Gastrocnemius medialis (tissue), 4 donors: ENCODE data around the gene STON2. TPM values are rescaled to one million over a fixed set of nuclear protein-coding genes. Genes with fewer than 3 reads are reported as not detected.

ENCODE experiments used
- ATAC-seq, 2 donors: fragments of 150-250 bp; one replicate each; pipeline ENCODE4 v1.9.1; 2016
- DNase-seq, 2 donors: peaks; one replicate each; pipeline ENCODE4 v3.0.0-alpha.2; 2019
- H3K27ac ChIP-seq, 4 donors: fragments of 200-600 bp; sonication (generic); 1 replicate in 1 of 4; 2 replicates in 3 of 4; pipeline ENCODE4 v1.5.1; 2016 to 2018; ENCODE audit warnings: mild to moderate bottlenecking in 2 of 4, moderate library complexity in 1 of 4
- H3K27me3 ChIP-seq, 3 donors: fragments of 200-600 bp; sonication (generic) in 2 of 3; 1 replicate in 1 of 3; 2 replicates in 2 of 3; pipeline versions ENCODE4 v1.5.1 to v1.6.0; 2016 to 2019; ENCODE audit warnings: mild to moderate bottlenecking in 1 of 3, moderate library complexity in 1 of 3
- H3K36me3 ChIP-seq, 2 donors: fragments of 200-600 bp; sonication (generic) in 1 of 2; one replicate each; pipeline ENCODE4 v1.5.1; 2017 to 2018
- H3K4me1 ChIP-seq, 2 donors: fragments of 200-600 bp; sonication (generic) in 1 of 2; one replicate each; pipeline ENCODE4 v1.5.1; 2016 to 2017; ENCODE audit warnings: mild to moderate bottlenecking in 2 of 2
- H3K4me3 ChIP-seq, 4 donors: fragments of 200-600 bp; sonication (generic) in 3 of 4; 1 replicate in 1 of 4; 2 replicates in 3 of 4; pipeline ENCODE4 v1.5.1; 2016 to 2019; ENCODE audit warnings: mild to moderate bottlenecking in 2 of 4
- H3K9me3 ChIP-seq, 3 donors: fragments of 200-600 bp; sonication (generic) in 2 of 3; 1 replicate in 1 of 3; 2 replicates in 2 of 3; pipeline ENCODE4 v1.5.1; 2016 to 2019
- POLR2A ChIP-seq, 2 donors: fragments of 450-650 bp; IDR thresholded peaks; one replicate each; pipeline ENCODE4 v1.6.1; 2017; ENCODE audit warnings: antibody characterized with exemption in 2 of 2, mild to moderate bottlenecking in 2 of 2, moderate library complexity in 2 of 2
- in situ Hi-C, 4 donors: fragments of 200-750 bp; cut with MboI; loops; one replicate each; pipeline versions ENCODE4 v1.15.0 to v1.8.0; 2017; ENCODE audit warnings: low sequenced_read_pairs in 4 of 4
- intact Hi-C: fragments of 100-400 bp; cut with DNase I; formaldehyde crosslinking; loops from one replicate; pipeline ENCODE4 v1.15.1; 2023; ENCODE audit warnings: low total_unique reads
- total RNA-seq, 4 donors: library from RNA; depleted of rRNA; stranded (reverse); fragments of >200 nt; gene quantifications; one replicate each; pipeline versions ENCODE4 v1.1.0 to v1.2.3, GENCODE V29; 2016
- TF ChIP-seq, protein P1 (sequence below), 5 experiments: fragments of 450-650 bp in 3 of 5; fragments of 200-600 bp in 2 of 5; sonication (generic) in 2 of 5; IDR thresholded peaks in 4 of 5; conservative IDR thresholded peaks in 1 of 5; 1 replicate in 4 of 5; 2 replicates in 1 of 5; pipeline ENCODE4 v1.5.1; 2016 to 2019; ENCODE audit warnings: antibody characterized with exemption in 5 of 5, mild to moderate bottlenecking in 3 of 5, moderate library complexity in 3 of 5

STON2 gene
- total RNA-seq, 4 donors from 2014 or later, result 60.2 to 198 (median 161) TPM

DNA sequence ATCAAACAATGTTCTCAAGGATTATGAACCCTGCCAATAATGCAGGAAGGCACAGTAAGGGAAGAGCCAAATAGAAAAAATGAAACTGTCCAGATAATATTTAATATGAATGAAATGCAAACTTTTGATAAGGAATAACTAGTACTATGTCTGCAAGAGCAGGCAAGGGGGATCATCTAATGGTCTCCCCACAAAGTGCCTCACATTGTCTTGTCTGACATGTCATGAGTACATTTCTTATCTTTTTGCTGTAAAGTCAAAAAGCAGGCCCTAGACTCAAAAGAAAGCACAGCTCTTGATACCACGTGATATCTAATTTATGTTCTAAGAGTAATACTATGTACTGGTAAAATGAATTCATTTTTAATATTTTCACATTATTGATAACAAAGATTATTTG, 135.5 kb downstream of the STON2 start:
- no peak for ATAC-seq
- Histone ChIP-seq H3K27ac (no peak overlapping the region), H3K9me3 (no peaks in the 10 kb centered on the region), H3K27me3 (no peaks in the 10 kb centered on the region), H3K36me3 (peaks cover 0 to 18% of the 10 kb centered on the region in 2 donors), H3K4me3 (no peak overlapping the region), H3K4me1 (peaks cover 5 to 6% of the 10 kb centered on the region in 2 donors)
- intact Hi-C loops, result no loop called here
- TF ChIP-seq, protein P1, sequence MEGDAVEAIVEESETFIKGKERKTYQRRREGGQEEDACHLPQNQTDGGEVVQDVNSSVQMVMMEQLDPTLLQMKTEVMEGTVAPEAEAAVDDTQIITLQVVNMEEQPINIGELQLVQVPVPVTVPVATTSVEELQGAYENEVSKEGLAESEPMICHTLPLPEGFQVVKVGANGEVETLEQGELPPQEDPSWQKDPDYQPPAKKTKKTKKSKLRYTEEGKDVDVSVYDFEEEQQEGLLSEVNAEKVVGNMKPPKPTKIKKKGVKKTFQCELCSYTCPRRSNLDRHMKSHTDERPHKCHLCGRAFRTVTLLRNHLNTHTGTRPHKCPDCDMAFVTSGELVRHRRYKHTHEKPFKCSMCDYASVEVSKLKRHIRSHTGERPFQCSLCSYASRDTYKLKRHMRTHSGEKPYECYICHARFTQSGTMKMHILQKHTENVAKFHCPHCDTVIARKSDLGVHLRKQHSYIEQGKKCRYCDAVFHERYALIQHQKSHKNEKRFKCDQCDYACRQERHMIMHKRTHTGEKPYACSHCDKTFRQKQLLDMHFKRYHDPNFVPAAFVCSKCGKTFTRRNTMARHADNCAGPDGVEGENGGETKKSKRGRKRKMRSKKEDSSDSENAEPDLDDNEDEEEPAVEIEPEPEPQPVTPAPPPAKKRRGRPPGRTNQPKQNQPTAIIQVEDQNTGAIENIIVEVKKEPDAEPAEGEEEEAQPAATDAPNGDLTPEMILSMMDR (IDR thresholded peaks at IDR 0.05 in 4 of 5, conservative IDR thresholded peaks at IDR 0.05 in 1 of 5), result no peak
- no peak for TF ChIP-seq POLR2A (IDR thresholded peaks at IDR 0.05)
- in situ Hi-C loops, result no loop called here
- no peak for DNase-seq

DNA sequence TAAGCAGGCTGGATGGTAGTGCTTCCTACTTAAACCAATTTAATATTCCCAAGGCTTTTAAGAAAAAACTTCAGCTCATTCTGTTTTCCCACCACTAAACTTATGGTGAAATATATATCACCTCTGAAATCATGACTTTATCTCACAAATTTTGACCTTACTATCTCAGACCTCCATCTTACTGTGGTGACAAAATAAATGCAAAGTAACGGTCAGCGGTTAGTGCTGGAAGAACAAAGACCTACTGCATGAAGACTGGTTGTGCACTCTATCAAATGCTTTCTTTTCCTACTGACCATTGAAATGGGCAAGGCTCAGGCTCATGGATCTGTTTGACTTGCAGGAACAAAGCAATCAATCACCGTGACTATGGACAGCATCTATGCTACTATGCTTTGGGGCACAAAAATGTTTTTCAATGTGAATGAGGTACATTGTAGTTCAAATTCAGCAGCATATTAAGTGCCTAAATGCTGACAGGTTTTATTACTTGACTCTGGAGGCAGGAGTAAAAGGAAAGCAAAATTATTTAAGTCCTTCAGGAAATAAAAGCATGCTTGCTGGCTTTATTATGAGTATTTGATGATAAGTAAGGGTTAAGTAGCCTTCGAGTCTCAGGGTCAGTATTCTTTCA, 136.2 kb downstream of the STON2 start:
- DNase-seq (no peak), ATAC-seq (no peak)
- TF ChIP-seq POLR2A (IDR thresholded peaks at IDR 0.05), result no peak
- TF ChIP-seq, protein P1 (IDR thresholded peaks at IDR 0.05 in 4 of 5, conservative IDR thresholded peaks at IDR 0.05 in 1 of 5), result no peak
- Histone ChIP-seq H3K4me3 (no peak overlapping the region), H3K36me3 (peaks cover 0 to 26% of the 10 kb centered on the region in 2 donors), H3K9me3 (no peaks in the 10 kb centered on the region), H3K27ac (no peak overlapping the region), H3K4me1 (peaks cover 0 to 1% of the 10 kb centered on the region in 2 donors), H3K27me3 (no peaks in the 10 kb centered on the region)
- intact Hi-C loops, result no loop called here
- in situ Hi-C loops, result no loop called here

DNA sequence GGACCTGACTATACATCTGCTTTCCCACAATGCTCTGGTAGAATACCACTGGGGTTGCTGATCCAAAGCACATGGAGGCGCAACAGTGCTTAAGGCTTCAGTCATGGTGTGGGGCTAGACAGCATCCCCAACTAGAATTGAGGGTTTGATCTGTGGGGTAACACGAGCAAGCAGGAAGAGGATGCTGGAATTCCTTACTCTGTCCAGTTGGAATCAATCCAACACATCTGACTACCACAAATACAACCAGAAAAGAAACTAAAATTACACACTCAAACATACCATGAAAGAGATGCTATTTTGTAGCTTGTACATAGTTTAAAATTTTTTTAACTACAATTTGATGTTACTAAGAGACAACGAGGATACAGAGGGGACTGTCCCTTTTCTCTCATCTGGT, 138.9 kb downstream of the STON2 start:
- ATAC-seq (no peak), DNase-seq (no peak)
- Histone ChIP-seq H3K27me3 (no peaks in the 10 kb centered on the region), H3K36me3 (peaks cover 0 to 12% of the 10 kb centered on the region in 2 donors), H3K27ac (no peak overlapping the region), H3K4me3 (no peak overlapping the region), H3K9me3 (no peaks in the 10 kb centered on the region), H3K4me1 (no peaks in the 10 kb centered on the region)
- in situ Hi-C loops, result no loop called here
- no peak for TF ChIP-seq POLR2A (IDR thresholded peaks at IDR 0.05)
- TF ChIP-seq, protein P1 (IDR thresholded peaks at IDR 0.05 in 4 of 5, conservative IDR thresholded peaks at IDR 0.05 in 1 of 5), result no peak
- intact Hi-C loops, result no loop called here

DNA sequence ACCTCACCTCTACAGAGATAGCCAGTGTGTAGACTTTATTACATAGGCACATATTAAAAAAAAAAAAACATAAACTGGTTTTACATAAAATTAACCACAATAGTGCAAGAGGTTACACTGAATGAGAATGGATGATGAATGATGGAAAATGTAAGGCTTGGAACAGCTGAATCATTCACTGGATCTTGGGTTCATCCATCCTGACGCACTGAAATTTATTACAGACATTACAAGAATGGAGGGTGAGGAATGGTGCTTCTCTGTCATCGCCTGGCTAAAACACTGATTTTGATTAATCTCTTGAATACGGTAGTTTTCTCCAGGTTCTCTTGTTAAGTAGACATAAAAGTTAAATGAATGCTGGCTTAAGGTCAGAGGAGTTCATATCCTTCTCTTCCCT, 139.4 kb downstream of the STON2 start:
- in situ Hi-C loops, result no loop called here
- Histone ChIP-seq H3K36me3 (peaks cover 0 to 12% of the 10 kb centered on the region in 2 donors), H3K27ac (no peak overlapping the region), H3K27me3 (no peaks in the 10 kb centered on the region), H3K4me3 (no peak overlapping the region), H3K9me3 (no peaks in the 10 kb centered on the region), H3K4me1 (no peaks in the 10 kb centered on the region)
- intact Hi-C loops, result no loop called here
- no peak for TF ChIP-seq POLR2A (IDR thresholded peaks at IDR 0.05)
- TF ChIP-seq, protein P1 (IDR thresholded peaks at IDR 0.05 in 4 of 5, conservative IDR thresholded peaks at IDR 0.05 in 1 of 5), result no peak
- DNase-seq (no peak), ATAC-seq (no peak)
